NCI-H1694 treated with DMSO at 0.1 percent for 48 hours (cell line): ENCODE data around the gene ASPG.

ENCODE experiments used
- DNase-seq: peaks from one replicate; lab custom pipeline; 2025; lab: John Stamatoyannopoulos, UW

ASPG gene

DNA sequence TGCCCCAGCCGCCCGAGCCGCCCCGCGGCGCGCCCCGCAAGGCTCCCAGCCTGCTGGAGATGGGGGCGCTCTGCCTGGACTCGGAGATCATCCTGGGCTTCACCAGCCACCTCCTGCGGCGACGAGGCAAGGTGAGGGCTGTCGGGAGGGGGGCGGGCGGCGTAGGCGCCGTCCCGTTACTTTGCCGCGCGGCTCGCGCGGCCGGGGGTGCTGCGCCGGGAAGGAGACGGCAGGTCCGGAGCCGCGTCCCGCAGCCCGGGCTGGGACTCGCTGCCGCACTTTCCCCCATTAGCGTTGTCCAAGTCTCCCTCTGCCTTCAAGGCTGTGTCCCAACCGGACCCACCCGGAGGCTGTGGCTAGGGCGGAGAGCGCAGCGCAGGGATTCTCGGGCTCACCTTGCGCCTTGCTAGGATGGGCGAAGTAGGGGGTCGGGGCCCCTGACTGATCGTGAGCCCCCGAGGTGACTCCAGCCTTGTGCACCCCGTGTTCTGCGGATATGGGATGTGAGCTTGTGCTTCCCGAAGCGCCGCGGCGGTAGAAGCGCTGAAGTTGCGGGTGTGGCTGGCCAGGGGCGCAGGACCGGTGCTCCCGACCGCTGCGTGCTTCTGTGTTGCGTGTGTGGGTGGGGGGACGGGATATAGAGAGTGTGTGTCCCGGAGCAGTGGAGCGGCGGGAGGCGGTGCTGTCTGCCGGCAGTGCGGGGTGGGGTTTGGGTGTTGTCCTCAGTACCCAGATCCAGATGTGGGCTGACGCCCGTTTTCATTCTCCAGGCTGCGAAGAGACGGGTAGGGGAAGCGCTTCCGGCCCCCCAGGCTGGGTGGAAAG lies 51.2 kb downstream of the ASPG start:
- DNase-seq, result no peak

DNA sequence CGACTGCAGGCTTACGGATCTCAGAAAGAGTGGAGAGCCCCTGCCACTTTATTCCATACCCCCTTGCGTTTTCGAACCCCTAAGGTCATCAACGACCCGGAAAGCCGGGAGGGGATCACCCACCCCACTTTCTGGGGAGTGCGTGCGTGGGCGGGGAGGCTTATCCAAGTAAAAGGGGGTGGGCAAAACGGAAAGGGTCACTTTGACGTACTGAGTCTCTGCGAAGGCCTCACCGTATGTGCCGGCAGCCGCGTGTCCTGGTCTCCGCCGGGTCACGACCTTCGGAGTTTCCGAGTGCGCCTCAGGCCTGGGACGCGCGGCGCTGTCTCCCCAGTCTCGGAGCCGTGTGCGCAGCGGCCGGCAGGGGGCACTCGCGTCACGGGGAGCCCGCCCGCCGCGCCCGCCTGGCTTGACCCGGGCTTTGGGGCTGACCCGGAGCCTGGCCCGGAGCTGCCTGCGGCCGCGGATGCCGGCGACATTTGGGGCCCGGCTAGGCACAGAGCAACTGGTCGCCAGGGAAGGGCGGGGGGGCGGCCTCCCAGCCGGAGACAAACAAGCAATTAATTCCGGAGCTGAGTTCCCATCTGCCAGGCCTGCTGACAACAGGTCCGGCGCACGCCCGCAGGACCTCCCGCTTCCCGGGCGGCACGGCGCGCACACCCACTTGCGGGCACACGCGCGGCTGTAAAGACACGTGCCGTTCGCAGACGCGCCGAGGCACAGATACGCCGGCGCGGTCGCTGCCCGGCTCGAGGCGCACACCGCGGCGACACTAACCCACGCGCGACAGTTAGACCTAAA lies 52.0 kb downstream of the ASPG start:
- DNase-seq, result peak; percentile 93

DNA sequence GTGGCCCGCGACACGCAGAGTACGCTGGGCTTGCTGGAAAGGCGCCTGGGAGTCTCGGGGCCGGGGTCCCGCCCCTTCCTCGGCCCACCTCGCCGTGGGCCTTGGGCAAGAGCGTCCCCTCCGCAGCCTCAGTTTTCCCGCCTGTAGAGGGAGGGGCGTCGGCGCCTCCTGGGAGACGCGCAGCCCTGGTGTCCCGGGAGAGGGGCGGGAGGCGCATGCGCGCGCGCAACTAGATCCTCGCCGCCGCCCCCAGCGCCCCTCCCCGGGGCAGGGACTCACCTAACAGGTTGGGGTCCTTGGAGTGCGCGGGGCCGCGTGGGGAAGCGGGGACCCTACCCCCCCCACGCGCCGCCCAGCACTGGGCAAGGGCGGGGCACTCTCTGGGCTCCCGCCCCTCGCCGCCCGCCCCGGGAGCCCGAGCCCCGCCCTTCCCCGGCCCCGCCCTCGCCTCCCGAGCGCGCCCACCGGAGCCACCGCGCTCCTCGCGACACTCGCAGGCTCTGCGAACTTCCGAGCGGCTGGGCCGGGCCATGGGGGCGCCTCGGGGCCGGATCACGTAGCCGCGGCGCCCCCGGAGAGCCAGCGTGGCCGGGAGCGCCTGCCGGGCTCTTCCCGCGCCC lies 52.7 kb downstream of the ASPG start, which contains the start of gene KIF26A:
TSS of gene KIF26A (plus strand) at position 490 of the 620 bp plus-strand sequence. CDS start 136 bp downstream, outside the sequence.
- peak; percentile 93 for DNase-seq

DNA sequence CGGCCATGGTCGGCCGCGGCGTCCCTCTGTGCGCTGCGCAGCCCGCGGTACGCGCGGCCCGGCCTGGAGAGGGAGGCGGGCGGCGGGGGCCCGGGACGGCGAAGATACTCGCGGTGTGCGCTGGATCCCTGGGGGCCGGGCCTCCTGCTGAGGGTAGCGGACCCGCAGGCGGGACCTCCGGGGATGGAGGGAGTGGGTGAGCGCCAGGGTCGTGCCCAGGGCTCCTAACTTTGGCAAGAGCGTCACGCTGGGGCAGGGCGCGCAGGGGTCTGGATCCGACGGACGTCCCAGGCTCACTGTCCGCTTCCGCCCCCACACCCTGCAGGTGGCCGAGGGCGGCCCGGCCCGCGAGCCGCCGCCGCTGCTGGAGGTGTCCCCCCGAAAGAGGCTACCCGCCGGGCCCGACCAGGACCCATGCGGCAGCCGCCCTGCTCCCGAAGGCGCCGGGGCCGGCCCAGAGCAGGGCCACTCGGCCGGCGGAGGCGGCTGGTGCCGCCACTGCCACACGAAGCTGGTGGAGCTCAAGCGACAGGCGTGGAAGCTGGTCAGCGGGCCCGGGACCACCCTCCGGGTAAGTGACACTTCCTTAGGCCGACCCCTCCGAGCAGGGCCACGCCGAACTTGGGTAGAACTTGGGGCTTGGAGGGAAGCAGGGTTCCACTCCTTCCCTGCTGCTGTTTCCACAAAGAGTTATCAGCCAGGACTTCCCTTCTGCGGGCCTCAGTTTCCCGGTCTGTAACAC lies 53.4 kb downstream of the ASPG start:
- no peak for DNase-seq

DNA sequence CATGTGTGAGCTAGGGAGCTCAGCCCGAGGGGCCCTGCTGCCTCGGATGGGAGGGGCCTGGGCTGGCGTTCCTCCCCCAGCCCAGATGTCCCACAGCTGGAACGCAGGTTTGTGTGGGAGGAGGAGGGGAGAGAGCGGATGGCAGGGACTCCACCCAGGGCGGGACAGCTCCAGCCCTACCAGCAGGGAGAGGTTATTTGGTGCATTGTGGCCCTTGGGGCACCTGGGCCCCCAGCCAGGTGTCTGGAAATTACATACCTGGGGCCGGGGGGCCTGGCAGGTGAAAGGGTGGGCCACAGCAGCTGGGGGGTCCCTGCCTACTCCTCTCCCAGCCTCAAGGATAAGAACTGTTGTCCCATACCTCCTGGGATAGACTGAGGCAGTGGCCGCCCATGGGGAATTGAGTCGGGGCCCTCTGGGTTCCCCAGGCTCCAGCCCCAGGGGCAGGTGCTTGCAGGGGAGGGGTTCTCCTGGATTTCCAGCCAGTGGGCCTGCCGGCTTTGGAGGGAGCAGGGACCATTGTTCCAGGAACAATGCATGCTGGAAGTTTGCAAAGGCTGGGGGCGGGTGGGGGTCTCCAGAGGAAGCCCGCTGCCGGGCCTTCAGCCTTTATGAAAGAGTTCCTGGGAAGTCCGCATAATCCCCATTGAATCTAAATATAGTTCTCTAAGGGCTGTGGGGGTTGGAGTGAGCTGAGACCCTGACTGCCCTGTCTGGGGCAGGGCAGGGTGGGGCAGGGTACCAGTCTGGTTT lies 54.1 kb downstream of the ASPG start:
- DNase-seq, result no peak

DNA sequence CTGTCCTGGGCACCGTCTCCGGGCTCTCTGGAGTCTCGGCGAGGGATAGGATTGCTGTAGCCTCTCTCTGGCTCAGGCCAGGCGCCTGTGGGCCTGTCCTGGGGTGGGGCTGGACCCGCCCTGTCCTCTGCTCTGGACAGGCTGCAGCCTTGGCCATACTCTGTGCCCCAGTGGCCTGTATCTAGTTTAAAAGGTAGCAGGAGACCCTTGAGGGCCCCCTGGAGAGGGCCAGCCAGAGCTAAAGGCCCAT lies 54.6 kb downstream of the ASPG start:
- no peak for DNase-seq

DNA sequence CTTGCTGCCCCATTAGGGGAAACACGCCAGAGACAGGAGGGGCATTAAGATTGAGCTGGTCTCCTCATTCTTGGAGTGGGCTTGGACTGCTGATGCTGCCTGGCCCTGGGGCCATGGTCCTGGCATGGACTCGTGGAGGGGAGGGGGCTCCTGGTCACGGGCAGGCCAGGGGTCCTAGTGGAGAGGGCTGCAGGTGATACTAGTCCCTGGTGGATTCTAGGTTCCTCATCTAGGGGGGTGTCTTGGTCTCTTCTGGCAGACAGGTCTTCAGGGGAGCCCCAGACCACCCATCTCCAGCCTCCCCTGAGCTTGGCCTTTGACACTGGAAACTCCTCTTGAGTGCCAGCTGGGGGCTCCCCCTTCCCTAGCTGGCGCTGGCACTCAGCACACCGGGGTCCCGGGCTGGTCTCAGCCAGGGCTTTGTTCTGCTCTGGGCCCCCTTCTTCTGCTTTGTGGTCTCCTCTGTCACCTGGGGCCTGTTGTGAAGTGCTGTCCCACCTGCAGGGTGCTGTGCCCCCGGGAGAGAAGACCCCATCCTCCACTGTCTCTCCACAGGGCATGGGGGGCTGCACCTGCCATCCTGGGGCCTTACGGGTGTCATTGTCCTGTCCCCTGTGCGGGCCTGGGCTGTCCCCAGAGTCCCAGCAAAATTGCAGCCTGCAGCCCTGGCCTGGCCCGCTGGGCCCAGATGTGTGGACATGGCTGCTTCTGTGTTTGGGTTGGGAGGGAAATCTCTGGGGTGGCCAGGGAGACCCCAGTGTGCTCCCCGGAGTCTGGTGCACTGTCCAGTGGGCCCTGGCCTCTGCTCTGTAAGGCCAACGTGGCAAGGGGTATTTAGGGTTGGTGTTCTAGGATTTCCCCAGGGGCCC lies 55.2 kb downstream of the ASPG start:
- DNase-seq, result no peak

DNA sequence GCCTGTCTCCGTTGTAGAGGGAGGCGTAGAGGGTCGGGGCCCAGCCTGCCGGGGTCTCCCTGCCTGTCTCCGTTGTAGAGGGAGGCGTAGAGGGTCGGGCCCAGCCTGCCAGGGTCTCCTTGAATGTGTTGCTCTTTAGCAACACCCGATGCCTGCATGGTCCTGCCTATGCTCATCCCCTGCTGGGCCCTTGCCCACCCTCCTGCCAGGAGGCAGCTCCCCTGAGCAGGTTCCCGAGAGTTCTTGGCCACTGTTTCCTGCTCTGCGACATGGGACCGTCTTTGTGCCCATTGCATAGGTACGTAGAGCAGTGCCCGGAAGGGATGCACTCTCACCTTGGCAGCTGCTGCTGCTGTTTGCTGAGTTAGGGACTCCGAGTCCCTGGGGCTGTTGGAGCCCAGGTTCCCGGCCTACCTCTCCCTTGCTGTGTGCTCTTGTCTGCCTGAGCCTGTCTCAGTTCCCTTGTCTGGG lies 56.2 kb downstream of the ASPG start:
- no peak for DNase-seq

DNA sequence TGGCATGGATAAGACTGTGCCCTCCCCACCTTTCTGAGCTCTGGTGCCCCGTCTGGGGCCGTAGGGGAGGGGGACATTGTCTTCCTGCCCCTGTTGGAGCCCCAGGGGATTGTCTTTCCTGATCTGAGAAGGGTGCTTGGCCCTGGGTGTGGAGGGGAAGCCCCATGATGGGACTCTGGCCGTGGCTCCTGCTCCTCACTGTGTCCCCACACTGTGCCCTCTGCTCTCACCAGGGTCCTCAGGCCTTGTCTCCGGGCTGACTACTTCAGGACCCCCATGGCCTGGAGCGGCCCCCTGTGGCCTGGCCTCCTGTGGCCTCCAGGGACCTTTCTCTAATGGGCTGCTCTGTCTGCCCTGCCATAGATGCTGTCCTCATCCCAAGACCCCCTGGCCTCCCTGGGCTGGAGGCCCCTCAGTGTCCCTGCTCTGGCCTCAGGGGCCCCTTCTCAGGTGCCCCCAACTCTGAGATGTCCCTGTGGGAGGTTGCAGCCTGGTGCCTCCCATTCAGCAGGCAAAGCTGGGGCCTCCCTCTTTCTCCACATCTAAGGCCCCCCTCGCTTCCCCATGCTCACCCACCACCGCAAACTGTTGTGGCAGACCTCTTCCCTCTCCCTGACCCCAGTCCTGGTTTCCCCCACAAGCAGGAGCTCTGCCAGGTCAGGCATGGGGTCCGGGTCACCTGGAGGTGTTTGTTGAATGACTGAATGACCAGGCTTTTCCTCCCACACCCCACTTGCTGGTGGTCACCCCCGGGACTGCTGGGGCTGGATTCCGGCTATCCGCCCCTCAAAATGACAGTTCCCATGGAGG lies 56.8 kb downstream of the ASPG start:
- DNase-seq, result no peak

DNA sequence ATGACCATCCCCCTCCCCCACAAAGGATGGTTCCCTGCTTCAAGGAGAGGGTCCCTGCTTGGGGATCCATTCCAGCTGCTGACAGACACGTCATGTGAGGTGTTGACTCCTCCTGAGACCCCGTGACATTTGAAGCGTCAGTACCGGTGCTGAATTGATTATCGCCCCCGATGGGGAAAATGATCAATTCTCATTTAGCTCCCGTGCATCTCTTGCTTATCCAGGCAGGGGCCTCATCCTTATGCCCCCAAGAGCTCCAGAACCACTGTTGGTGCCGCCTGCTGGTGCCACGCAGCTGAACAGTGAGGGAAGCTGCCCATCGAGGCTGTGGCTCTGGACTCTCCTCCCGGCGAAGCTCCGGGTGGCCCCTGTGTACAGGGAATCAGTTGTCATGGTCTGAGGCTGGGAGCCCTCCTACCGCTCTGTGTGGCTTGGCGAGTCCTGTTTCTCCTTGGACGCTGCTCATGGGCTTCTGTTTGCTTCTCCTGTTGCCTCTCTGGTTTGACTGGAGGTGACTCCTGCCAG lies 57.5 kb downstream of the ASPG start:
- no peak for DNase-seq

DNA sequence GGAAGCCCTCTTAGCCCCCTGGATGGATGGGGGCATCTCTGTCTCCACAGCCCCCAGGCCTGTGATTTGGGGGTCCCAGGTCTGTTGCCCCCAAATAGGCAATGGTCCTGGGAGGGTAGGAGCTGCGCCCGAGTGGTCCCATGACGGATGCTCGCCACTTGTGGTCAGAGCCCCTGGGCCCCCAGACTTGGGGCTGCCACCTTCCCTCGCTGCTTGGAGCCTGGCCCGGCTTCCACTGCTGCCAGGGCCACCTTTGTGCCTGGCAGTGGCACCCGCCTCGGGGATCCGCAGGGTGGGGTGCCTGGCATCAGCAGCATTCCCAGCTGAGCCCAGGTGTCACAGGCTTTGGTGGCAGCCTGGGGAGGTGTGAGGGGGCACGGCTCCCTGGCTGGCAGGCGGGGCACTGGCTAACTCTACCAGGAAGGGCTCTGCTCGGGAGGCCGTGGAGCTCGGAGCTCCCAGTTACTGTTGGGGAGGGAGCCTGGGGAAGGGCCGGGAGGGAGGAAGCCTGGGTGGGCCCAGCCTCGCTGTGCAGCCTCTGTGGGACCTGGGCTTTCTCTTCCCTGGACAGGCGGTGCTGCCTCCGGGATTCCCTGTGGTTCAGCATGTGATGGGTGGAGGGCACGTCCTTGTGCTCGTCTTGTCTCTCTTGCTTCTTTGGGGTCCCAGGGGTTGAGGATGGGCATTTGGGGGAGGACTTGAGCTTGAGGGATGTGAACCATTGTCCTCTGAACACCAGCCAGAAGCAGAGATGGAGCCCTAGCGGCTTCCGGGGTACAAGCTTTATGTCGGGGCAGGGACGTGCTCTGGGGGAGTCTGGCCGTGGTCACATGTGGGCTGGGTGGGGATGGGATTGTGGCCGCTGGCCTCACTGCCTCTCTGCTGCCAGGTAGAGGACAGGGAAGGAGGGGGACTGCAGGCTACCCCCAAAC lies 58.3 kb downstream of the ASPG start:
- DNase-seq, result no peak

DNA sequence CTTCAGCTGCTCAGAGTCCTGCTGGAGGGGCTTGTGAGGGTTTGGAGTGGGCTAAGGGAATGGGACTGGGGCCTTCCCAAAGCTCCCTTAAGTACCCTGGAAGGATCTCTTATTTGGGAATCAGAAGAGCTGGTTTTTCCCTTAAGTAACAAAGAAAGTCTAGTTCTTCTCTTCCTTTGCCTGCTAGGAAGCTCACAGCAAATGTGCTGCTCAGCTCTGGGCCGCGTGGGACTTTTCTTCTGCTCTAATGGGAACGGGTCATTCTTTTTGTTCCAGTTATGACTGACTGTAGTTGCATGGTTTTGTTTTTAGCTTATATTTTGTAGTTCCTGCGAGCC lies 58.9 kb downstream of the ASPG start:
- DNase-seq, result no peak

DNA sequence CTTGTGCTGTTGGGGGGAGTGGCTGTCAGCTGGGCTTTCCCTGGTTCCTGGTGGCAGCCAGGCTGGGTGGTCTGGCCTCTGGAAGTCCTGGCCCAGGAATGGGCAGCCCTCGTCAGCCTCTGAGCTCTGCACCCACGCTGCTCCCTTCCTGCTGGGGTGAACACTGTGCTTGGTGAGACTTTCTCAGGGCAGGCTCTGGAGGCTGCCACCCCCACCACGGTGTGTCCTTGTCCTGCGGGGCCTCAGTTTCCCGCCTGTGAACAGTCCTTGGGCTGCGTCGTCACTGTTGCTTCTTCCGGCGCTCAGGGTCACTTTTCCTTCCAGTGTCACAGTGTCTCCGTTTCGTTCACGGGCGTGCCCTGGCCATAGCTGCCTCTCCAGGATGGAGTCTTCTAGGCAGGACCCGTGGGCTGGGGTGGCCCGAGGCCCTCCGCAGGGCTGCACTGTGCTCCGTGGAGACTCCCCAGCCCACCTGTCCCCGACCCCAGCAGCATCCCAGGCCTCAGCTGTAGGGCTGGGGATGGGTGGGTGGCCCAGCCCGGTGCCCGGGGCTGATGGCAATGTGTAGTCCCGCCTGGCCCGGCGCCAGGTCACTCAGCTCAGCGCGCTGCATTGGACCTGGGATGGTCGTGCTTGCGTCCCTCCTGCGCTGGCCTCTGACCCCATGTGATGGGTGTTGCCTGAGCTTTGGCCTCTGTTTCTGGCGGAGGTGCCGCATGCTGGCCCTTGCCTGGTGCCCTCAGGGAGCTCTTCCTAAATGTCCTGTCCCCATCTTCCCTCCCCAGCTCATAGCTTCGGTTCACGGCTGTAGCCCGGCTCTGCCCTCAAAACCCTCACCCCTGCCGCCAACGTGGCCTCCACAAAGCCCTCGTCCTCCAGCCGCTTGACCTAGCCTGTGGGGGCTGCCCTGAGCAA lies 59.7 kb downstream of the ASPG start:
- no peak for DNase-seq

DNA sequence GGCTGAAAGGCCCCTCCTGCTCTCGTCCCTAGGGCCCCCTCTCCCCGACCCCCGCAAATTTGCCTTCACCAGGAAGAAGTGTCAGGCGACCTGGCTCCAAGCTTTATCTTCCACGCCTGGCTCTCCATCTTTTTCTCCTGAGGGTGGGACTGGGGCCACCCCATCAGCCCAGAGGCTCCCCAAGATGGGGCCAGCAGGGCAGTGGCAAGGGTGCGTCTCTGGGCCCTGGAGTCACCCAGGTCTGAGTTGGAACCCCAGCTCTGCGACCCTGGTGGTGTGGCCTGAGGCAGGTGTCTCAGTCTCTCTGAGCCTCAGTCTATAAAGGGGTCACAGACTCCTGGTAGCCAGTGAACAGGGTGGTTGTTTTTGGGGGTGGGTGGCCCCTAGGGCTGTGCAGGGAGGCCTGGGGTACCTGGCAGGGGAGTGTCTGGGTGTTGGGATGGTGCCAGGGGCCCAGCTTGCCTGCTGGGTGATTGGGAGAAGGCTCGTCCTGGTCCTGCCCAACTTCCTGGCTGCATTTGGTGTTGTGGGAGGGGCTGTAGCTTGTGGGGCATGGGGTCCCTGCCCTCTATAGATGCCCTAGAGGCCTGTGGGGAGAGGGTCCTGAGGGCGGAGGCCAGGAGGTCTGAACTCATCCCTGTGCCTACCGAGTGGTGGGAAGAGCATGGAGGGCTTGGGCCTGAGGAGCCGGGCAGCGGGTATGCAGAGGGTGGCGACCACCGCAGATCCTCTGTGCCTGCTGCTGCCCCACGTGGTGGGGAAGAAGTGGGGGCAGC lies 60.5 kb downstream of the ASPG start:
- no peak for DNase-seq

DNA sequence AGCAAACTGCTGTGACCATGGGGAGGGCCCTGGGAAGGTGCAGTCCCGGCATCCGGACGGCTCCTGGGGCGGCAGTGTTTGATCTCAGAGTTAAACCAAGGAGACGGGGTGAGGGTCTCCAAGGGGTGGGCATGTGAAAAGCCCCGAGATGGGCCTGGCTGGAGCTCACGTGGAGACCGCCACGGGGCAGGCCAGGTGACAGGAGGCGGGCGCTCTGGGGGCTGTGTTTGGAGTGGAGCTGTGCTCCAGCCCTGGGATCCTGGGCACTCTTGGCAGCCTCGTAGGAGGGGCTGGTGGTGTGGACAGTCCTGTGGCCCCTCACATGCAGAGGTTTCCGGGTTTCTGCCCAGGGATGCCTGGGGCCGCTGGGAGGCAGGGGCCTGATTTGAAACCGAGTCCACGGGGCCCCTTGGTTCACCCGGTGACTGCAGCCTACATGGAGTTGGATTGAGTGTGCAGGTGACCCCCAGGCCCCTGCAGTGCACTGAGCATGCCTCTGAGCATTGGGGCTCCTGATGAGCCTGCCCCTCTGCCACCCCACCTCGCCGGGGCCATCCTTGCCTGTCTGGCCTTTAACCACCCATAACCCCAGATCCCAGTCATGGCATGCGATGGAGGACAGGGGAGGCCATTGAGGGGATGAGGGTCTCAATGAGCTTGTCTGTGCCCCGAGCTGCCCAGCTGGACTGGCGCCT lies 61.3 kb downstream of the ASPG start:
- no peak for DNase-seq
